Left colon (tissue), 2 donors: ENCODE data around the gene NLK. TPM values are rescaled to one million over a fixed set of nuclear protein-coding genes. Genes with fewer than 3 reads are reported as not detected.
"Not testable (repeated sequence)": the region's sequence is repeated elsewhere in the genome, so short reads cannot be mapped to it uniquely, and the experiment has no call there.

Experiments used
- ATAC-seq: fragments of 200-7000 bp; cut with Tn5 transposase; one replicate; pipeline ENCODE4 v1.9.1; 2020; ENCODE audit warnings: mild to moderate bottlenecking, moderate library complexity
- DNase-seq, 2 donors: peaks; one replicate each; pipeline ENCODE4 v3.0.0-alpha.2; 2020
- intact Hi-C, 2 donors: fragments of 100-400 bp; cut with DNase I in 1 of 2; cut with micrococcal nuclease in 1 of 2; formaldehyde crosslinking; loops; one replicate each; pipeline versions ENCODE4 v1.11.2 to v1.14.0; 2022; cut with DNase I, micrococcal nuclease
- total RNA-seq, 2 donors: library from RNA; stranded (reverse); fragmentation: NEBNext Ultra II Directional; extraction: Animal tissue kit (Norgen Biotek cat#: 25700); gene quantifications; one replicate each; pipeline ENCODE4 v1.2.1, GENCODE V29; 2021
- donor health status: DM: no; HTN: no; CAD: no.
- donor health status: DM: yes; HTN: yes; CAD: no.

NLK gene
- total RNA-seq, 2 donors from 2014 or later, result 22.6 to 25.2 TPM

GRCh38 chr17:28035884-28036283, 6.6 kb upstream of the NLK start:
- ATAC-seq, intact Hi-C loops, DNase-seq: not testable (repeated sequence)

DNA sequence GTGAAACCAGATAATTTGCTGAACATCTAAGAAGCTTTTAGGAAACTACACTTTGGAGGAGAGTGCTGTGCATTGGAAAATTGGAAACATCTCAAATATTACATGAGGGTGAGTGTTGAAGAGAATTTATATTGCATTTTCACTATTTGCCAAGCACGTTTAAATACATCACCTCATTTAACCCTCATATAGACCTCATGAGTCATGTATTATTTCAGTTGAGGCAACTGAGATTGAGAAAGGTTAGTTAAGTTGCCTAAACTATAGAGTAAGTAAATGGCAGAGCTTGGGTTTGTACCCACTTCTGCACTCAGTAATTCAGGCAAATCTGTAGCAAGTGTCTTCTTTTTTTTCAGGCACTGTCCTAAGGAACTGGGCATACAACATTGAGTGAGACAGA, 3.7 kb upstream of the NLK start:
- DNase-seq (no peak), ATAC-seq (no peak)
- intact Hi-C loops, result no loop called here

DNA sequence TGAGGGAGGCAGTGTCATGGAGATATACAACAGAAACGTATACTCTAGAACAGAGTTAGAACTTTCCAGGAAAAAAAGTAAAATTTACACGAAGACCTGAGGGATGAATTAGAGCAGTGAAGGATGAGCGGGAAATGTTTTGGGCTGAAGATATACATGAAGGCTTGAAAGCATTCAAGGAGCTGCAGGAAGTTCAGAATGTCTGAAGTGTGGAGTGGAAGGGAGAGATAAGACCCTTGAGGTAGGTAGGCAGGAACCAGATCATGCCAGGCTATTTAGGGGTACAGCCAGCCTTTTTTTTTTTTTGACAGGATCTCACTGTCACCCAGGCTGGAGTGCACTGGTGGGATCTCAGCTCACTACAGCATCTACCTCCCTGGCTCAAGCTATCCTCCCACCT, 3.2 kb upstream of the NLK start:
- DNase-seq, result no peak
- ATAC-seq, result no peak
- intact Hi-C loops, result no loop called here

GRCh38 chr17:28040406-28040805, 2.1 kb upstream of the NLK start:
- ATAC-seq (no peak), DNase-seq (no peak)
- intact Hi-C loops, result no loop called here

- ATAC-seq (peak; percentile 94), DNase-seq (peak; percentile 100)
- intact Hi-C loops, result no loop called here
Measured at GRCh38 chr17:28041068-28041843, 1.2 kb upstream of the NLK start.

- intact Hi-C loops, result no loop called here
- ATAC-seq (peak; percentile 24), DNase-seq (peak in 1 of 2 donors; percentile 24)
Measured at GRCh38 chr17:28041844-28042656, 427 bp upstream of the NLK start.

DNA sequence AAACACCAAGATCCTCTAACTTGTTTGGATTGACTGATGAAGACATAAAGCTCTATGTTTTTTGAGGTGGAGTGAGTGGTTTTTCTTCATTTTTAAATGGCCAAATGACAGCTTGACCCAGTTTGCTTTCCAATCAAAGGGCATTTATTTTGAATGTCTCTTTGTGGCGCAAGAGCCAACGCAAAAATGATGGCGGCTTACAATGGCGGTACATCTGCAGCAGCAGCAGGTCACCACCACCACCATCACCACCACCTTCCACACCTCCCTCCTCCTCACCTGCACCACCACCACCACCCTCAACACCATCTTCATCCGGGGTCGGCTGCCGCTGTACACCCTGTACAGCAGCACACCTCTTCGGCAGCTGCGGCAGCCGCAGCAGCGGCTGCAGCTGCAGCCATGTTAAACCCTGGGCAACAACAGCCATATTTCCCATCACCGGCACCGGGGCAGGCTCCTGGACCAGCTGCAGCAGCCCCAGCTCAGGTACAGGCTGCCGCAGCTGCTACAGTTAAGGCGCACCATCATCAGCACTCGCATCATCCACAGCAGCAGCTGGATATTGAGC, 329 bp downstream of the NLK start:
- DNase-seq (no peak), ATAC-seq (no peak)
- intact Hi-C loops, result no loop called here

- ATAC-seq, result no peak
- intact Hi-C loops, result no loop called here
- no peak for DNase-seq
Measured at GRCh38 chr17:28043296-28043695, 819 bp downstream of the NLK start.

GRCh38 chr17:28043741-28044140, 1.3 kb downstream of the NLK start:
- ATAC-seq (no peak), DNase-seq (no peak)
- intact Hi-C loops, result no loop called here

DNA sequence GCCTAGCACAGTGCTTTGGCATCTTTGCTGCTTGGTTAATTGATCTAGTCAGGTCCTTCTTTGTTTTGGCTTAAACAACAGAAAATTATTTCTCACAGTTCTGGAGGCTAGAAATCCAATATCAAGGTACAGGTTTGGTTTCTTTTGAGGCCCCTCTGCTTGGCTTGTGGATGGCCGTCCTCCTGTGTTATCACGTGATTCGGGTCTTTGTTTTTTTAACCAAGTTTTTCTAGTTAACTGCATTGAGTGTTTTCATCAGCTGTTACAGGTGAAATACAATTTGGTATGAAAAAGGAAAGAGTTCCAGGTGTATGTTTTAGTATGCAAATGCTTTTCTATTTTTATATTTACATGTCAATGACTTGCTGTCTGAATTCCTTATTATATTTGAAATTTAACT, 2.8 kb downstream of the NLK start:
- ATAC-seq (no peak), DNase-seq (no peak)
- intact Hi-C loops, result no loop called here

- intact Hi-C loops, result no loop called here
- DNase-seq (no peak), ATAC-seq (no peak)
Measured at GRCh38 chr17:28046034-28046825, 3.8 kb downstream of the NLK start.

GRCh38 chr17:28047806-28048205, 5.3 kb downstream of the NLK start:
- DNase-seq (no peak), ATAC-seq (no peak)
- intact Hi-C loops, result no loop called here

DNA sequence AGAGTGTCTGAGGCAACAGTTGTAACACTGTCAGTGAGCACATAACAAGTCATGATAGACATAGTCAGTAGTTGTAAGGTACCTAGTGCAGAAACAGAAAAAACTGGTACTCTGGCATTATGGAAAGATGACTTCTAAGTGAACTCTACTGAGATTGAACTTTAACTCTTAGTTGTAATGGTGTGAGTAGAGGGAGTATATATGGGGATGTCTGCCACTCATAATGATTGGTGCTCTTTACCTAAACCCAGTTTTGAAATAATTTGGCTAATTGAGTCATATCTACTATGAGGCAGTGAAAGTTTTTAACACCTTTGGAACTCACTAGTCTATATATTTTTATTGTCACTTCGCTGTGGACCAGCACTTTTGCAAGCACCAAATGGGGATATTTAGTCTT, 6.6 kb downstream of the NLK start:
- ATAC-seq (no peak), DNase-seq (no peak)
- intact Hi-C loops, result no loop called here

DNA sequence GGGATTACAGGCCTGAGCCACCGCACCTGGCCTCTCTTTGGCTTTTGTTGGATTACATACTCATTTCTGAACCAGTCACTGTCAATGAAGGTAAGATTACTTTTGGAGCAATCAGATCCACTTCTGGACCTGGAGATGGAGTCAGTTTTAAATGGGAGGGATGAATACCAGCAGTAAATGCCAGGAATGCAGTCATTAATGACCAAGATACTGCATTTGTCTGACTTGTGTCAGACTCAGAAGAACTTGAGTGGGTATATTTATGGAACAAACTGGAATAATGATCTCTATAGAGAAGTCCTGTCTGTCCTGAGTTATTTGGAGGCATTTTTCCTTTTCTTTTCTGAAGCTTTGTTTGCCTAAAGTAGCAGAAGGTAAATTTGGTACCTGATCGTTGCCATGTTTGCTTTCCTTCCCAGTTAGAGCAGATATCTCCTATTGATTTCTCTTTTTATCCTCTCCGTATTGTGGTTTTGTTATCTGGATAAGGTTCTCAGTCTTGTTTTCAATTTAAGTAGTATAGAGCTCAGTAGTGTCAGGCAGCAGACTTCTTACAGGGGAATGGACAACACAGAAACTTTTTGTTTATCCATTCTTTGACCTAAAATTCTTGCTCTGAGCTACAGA, 10.7 kb downstream of the NLK start:
- ATAC-seq, result no peak
- no peak for DNase-seq
- intact Hi-C loops, result loop anchor here in 1 of 2 donors (10.0 kb wide), 1 partner anchor 158 kb away; the partner anchor contains the start of gene LYRM9

GRCh38 chr17:28053725-28054124, 11.2 kb downstream of the NLK start:
- no peak for DNase-seq
- intact Hi-C loops, result loop anchor here in 1 of 2 donors (10.0 kb wide), 1 partner anchor 159 kb away; the partner anchor contains the start of gene LYRM9
- no peak for ATAC-seq

- intact Hi-C loops, result loop anchor here in 1 of 2 donors (10.0 kb wide), 1 partner anchor 161 kb away; the partner anchor contains the start of gene LYRM9
- DNase-seq (no peak), ATAC-seq (peak; percentile 42)
Measured at GRCh38 chr17:28055546-28056275, 13.2 kb downstream of the NLK start.

GRCh38 chr17:28056276-28056620, 13.8 kb downstream of the NLK start:
- intact Hi-C loops, result loop anchor here in 1 of 2 donors (10.0 kb wide), 1 partner anchor 161 kb away; the partner anchor contains the start of gene LYRM9
- no peak for ATAC-seq
- DNase-seq, result no peak
